H1 (cell line): ENCODE results near the gene MRPL50. TPM values are rescaled to one million over a fixed set of nuclear protein-coding genes. Genes with fewer than 3 reads are reported as not detected.

ENCODE experiments used
- CTCF ChIA-PET: fragments of 300-600 bp; sonication (Branson Sonifier 250); formaldehyde crosslinking; loops from one replicate; lab custom pipeline; 2021; ENCODE audit not compliant: partially characterized antibody; lab: Charles Lee
- POLR2A ChIA-PET: fragments of 300-600 bp; sonication (Branson Sonifier 250); formaldehyde crosslinking; loops from one replicate; lab custom pipeline; 2021; ENCODE audit warnings: inconsistent platforms; ENCODE audit not compliant: partially characterized antibody; lab: Charles Lee
- DNase-seq, 2 experiments: peaks; one replicate each; pipeline versions ENCODE4 v3.0.0 to v3.0.0-alpha.2; 2010 to 2022; ENCODE audit warnings: low spot score in 2 of 2, low read depth in 1 of 2, mixed read lengths in 1 of 2
- FAIRE-seq: peaks from 2 replicates; lab custom pipeline; 2011; peaks lifted over from hg19 to GRCh38; lab: Jason Lieb, UNC
- H2AFZ ChIP-seq: 2 replicates; pipeline ENCODE4 v1.8.1; 2012; ENCODE audit warnings: low read length, inconsistent platforms
- H2AK5ac ChIP-seq: 2 replicates; pipeline ENCODE4 v1.6.1; 2013; ENCODE audit warnings: low read depth, low read length
- H2BK120ac ChIP-seq: replicated peaks from 2 replicates; pipeline ENCODE3; 2013; ENCODE audit warnings: low read depth, low read length, inconsistent platforms
- H2BK12ac ChIP-seq: 2 replicates; pipeline ENCODE4 v1.6.1; 2013; ENCODE audit warnings: low read depth, low read length
- H2BK15ac ChIP-seq: 2 replicates; pipeline ENCODE4 v1.6.1; 2013; ENCODE audit warnings: low read length
- H2BK20ac ChIP-seq: 2 replicates; pipeline ENCODE4 v1.6.1; 2013; ENCODE audit warnings: low read length
- H2BK5ac ChIP-seq: 2 replicates; pipeline ENCODE4 v1.6.1; 2013; ENCODE audit warnings: low read depth, low read length
- H3K14ac ChIP-seq: 2 replicates; pipeline ENCODE4 v1.6.1; 2013; ENCODE audit warnings: inconsistent platforms; ENCODE audit not compliant: insufficient read length
- H3K18ac ChIP-seq: 2 replicates; pipeline ENCODE4 v1.6.1; 2013; ENCODE audit warnings: low read length; ENCODE audit errors: extremely low read depth
- H3K23ac ChIP-seq: 2 replicates; pipeline ENCODE4 v1.6.1; 2013; ENCODE audit warnings: inconsistent platforms; ENCODE audit not compliant: insufficient read length
- H3K23me2 ChIP-seq: 2 replicates; pipeline ENCODE4 v1.6.1; 2013; ENCODE audit warnings: low read depth, low read length
- H3K27ac ChIP-seq: 2 replicates; pipeline ENCODE4 v1.6.1; 2011; ENCODE audit warnings: low read depth, low read length, inconsistent platforms
- H3K27me3 ChIP-seq, 4 experiments: replicated peaks in 1 of 4; 1 replicate in 1 of 4; 2 replicates in 3 of 4; pipeline versions ENCODE4 v1.6.1 to v1.8.1; 2011 to 2013; ENCODE audit warnings: low read length in 3 of 4, mild to moderate bottlenecking in 3 of 4, inconsistent platforms in 2 of 4, mixed read lengths in 2 of 4, moderate library complexity in 1 of 4; ENCODE audit not compliant: control insufficient read depth in 3 of 4, insufficient read depth in 3 of 4; ENCODE audit errors: extremely low read depth in 1 of 4
- H3K36me3 ChIP-seq, 4 experiments: 2 replicates each; pipeline versions ENCODE4 v1.6.1 to v1.8.1; 2011 to 2013; ENCODE audit warnings: mild to moderate bottlenecking in 4 of 4, low read length in 3 of 4, moderate library complexity in 2 of 4, control low read depth in 1 of 4, inconsistent platforms in 1 of 4; ENCODE audit not compliant: insufficient read depth in 4 of 4, control insufficient read depth in 2 of 4
- H3K4ac ChIP-seq: replicated peaks from 2 replicates; pipeline ENCODE3; 2013; ENCODE audit warnings: low read length, low read depth, mixed read lengths, inconsistent platforms; ENCODE audit not compliant: insufficient read length
- H3K4me1 ChIP-seq, 4 experiments: replicated peaks in 1 of 4; 1 replicate in 1 of 4; 2 replicates in 3 of 4; pipeline versions ENCODE4 v1.6.1 to v1.8.1; 2011 to 2013; ENCODE audit warnings: low read length in 3 of 4, inconsistent platforms in 2 of 4, mixed read lengths in 1 of 4; ENCODE audit not compliant: insufficient read depth in 4 of 4, control insufficient read depth in 3 of 4
- H3K4me2 ChIP-seq, 2 experiments: 2 replicates each; pipeline versions ENCODE4 v1.6.1 to v1.8.1; 2011 to 2013; ENCODE audit warnings: low read depth in 2 of 2, low read length in 2 of 2, control low read depth in 1 of 2, inconsistent platforms in 1 of 2, mild to moderate bottlenecking in 1 of 2; ENCODE audit not compliant: insufficient read depth in 1 of 2
- H3K4me3 ChIP-seq, 4 experiments: fragments of 200-600, 300-600 bp in 1 of 4; sonication (generic), shearing (Covaris generic), sonication (Bioruptor Twin) in 1 of 4; 2 replicates each; pipeline versions ENCODE4 v1.5.1 to v1.8.1; 2011 to 2016; ENCODE audit warnings: low read length in 4 of 4, low read depth in 3 of 4, control low read depth in 2 of 4, inconsistent platforms in 2 of 4, mild to moderate bottlenecking in 2 of 4, mixed read lengths in 1 of 4, moderate library complexity in 1 of 4; ENCODE audit not compliant: insufficient read depth in 2 of 4; ENCODE audit errors: extremely low read depth in 1 of 4
- H3K56ac ChIP-seq: replicated peaks from 2 replicates; pipeline ENCODE3; 2013; ENCODE audit warnings: low read depth, mild to moderate bottlenecking, mixed read lengths, low read length, inconsistent platforms; ENCODE audit not compliant: insufficient read length
- H3K79me1 ChIP-seq: 2 replicates; pipeline ENCODE4 v1.6.1; 2013; ENCODE audit warnings: low read depth, low read length, control low read depth
- H3K79me2 ChIP-seq, 2 experiments: 2 replicates each; pipeline versions ENCODE4 v1.6.1 to v1.8.1; 2012 to 2013; ENCODE audit warnings: low read length in 2 of 2, mild to moderate bottlenecking in 2 of 2, inconsistent platforms in 1 of 2; ENCODE audit not compliant: insufficient read depth in 2 of 2, control insufficient read depth in 1 of 2
- H3K9ac ChIP-seq, 4 experiments: replicated peaks in 1 of 4; 1 replicate in 1 of 4; 2 replicates in 3 of 4; pipeline versions ENCODE4 v1.6.1 to v1.8.1; 2011 to 2013; ENCODE audit warnings: low read depth in 3 of 4, low read length in 3 of 4, control low read depth in 2 of 4, mild to moderate bottlenecking in 2 of 4, moderate library complexity in 2 of 4, inconsistent platforms in 1 of 4; ENCODE audit errors: extremely low read depth in 1 of 4
- H3K9me3 ChIP-seq, 2 experiments: 2 replicates each; pipeline versions ENCODE4 v1.6.1 to v1.8.1; 2012 to 2013; ENCODE audit warnings: mild to moderate bottlenecking in 2 of 2, moderate library complexity in 2 of 2, control low read depth in 1 of 2, inconsistent platforms in 1 of 2, low read depth in 1 of 2, low read length in 1 of 2, mixed read lengths in 1 of 2; ENCODE audit not compliant: insufficient read depth in 2 of 2
- H4K20me1 ChIP-seq, 2 experiments: replicated peaks in 1 of 2; 2 replicates each; pipeline versions ENCODE3 to v1.8.1; 2011 to 2013; ENCODE audit warnings: inconsistent platforms in 2 of 2, low read length in 2 of 2, mild to moderate bottlenecking in 1 of 2; ENCODE audit not compliant: insufficient read depth in 2 of 2, control insufficient read depth in 1 of 2
- H4K5ac ChIP-seq: 2 replicates; pipeline ENCODE4 v1.6.1; 2013; ENCODE audit warnings: low read length, low read depth, mixed read lengths, inconsistent platforms; ENCODE audit not compliant: insufficient read length
- H4K8ac ChIP-seq: 2 replicates; pipeline ENCODE4 v1.8.0; 2013; ENCODE audit warnings: mild to moderate bottlenecking, moderate library complexity, low read length, inconsistent platforms; ENCODE audit not compliant: insufficient read depth; ENCODE audit errors: extremely low read depth
- H4K91ac ChIP-seq: replicated peaks from 2 replicates; pipeline ENCODE3; 2013; ENCODE audit warnings: low read length, mixed read lengths, inconsistent platforms; ENCODE audit not compliant: insufficient read length
- ATF3 ChIP-seq: IDR thresholded peaks from 2 replicates; pipeline ENCODE4 v1.6.1; 2011; ENCODE audit warnings: low read depth, mild to moderate bottlenecking, low read length; ENCODE audit not compliant: insufficient read depth
- CEBPB ChIP-seq: IDR thresholded peaks from 2 replicates; pipeline ENCODE4 v1.6.1; 2012; ENCODE audit warnings: low read depth, low read length
- CHD2 ChIP-seq: IDR thresholded peaks from 2 replicates; pipeline ENCODE4 v1.6.1; 2012; ENCODE audit warnings: low read length, improper control_type of control experiment
- CREB1 ChIP-seq: IDR thresholded peaks from 2 replicates; pipeline ENCODE4 v1.6.1; 2012; ENCODE audit warnings: inconsistent platforms
- KDM1A ChIP-seq: fragments of 200-600, 300-600 bp; sonication (generic); IDR thresholded peaks from 2 replicates; pipeline ENCODE4 v1.7.1; 2016; ENCODE audit warnings: mild to moderate bottlenecking, low read length, borderline replicate concordance
- KDM4A ChIP-seq: IDR thresholded peaks from one replicate; pipeline ENCODE4 v1.7.1; 2012; ENCODE audit warnings: low read depth, mild to moderate bottlenecking, moderate library complexity, low read length, inconsistent platforms; ENCODE audit not compliant: severe bottlenecking
- PHF8 ChIP-seq: fragments of 200-600 bp; sonication (generic); conservative IDR thresholded peaks from 2 replicates; pipeline ENCODE4 v1.7.1; 2012; ENCODE audit warnings: low read depth, mild to moderate bottlenecking, inconsistent platforms, low read length, moderate library complexity
- POLR2AphosphoS5 ChIP-seq: IDR thresholded peaks from 2 replicates; pipeline ENCODE4 v1.6.1; 2011; ENCODE audit warnings: low read depth, low read length
- SP2 ChIP-seq: IDR thresholded peaks from 2 replicates; pipeline ENCODE4 v1.6.1; 2012; ENCODE audit warnings: mild to moderate bottlenecking, low read length, inconsistent platforms
- SRF ChIP-seq: IDR thresholded peaks from 2 replicates; pipeline ENCODE4 v1.6.1; 2011; ENCODE audit warnings: mild to moderate bottlenecking, low read depth, low read length, moderate library complexity
- SUZ12 ChIP-seq: fragments of 200-600 bp; sonication (generic); IDR thresholded peaks from 2 replicates; pipeline ENCODE4 v1.6.1; 2012; ENCODE audit warnings: mild to moderate bottlenecking, inconsistent platforms, low read length, moderate library complexity, mixed read lengths
- YY1 ChIP-seq: IDR thresholded peaks from 2 replicates; pipeline ENCODE4 v1.6.1; 2011; ENCODE audit warnings: low read depth, mild to moderate bottlenecking, low read length
- WGBS, 2 experiments: shearing (Covaris generic) in 1 of 2; methylation state at CpG; one replicate each; pipeline versions ENCODE4 v1.1.6 to v1.1.7; 2013 to 2015; ENCODE audit warnings: low lambda C conversion rate in 2 of 2, mixed read lengths in 2 of 2, inconsistent platforms in 1 of 2, low coverage in 1 of 2, missing lambda C conversion rate in 1 of 2; ENCODE audit not compliant: insufficient replicate concordance in 2 of 2, insufficient coverage in 1 of 2, insufficient read length in 1 of 2; ENCODE audit errors: extremely low coverage in 1 of 2, missing lambda C conversion rate in 1 of 2; 5-methylcytosine and 5-hydroxymethylcytosine counted together
- polyA plus RNA-seq, 7 experiments: library from polyadenylated mRNA; depleted of rRNA in 3 of 7; stranded (reverse) in 5 of 7; unstranded in 2 of 7; fragments of >200 nt in 5 of 7; fragments of 200-250 nt in 2 of 7; gene quantifications; 1 replicate in 5 of 7; 2 replicates in 1 of 7; 4 replicates in 1 of 7; pipeline versions ENCODE4 v1.2.1 to v1.2.3, GENCODE V29; 2011 to 2013; ENCODE audit warnings: missing spikeins in 2 of 7, mixed read lengths in 2 of 7
- total RNA-seq: library from RNA; stranded (reverse); fragmentation: NEBNext Ultra II Directional; extraction: Animal tissue kit (Norgen Biotek cat#: 25700); gene quantifications from 2 replicates; pipeline ENCODE4 v1.2.1, GENCODE V29; 2021

The MRPL50 gene
- total and polyA plus RNA-seq, 2 of the 8 experiments (the other 6 are each of a cell fraction or from before 2014, with no cell fraction given) = 17.8 to 25.1 TPM

DNA sequence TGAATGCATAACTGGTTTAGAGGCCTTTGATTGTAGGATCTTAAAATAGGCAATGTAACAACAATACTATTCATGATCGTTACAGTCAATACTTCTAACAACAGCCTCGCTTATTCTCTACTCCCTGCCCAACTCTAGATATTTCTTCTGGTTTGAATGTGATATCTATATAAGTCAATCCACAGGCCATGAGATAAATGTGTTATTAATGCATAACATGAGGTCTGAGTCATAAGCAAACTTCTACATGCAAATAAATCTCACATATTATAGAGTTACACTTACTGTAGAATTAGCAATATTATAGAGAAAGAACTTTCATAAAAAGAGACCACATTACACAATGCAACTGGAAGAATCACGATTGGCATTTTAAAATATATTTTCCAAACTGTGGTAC is 40.1 kb upstream of the MRPL50 start:
- no peak overlapping the region for H3K9ac ChIP-seq
- no peaks in the 10 kb centered on the region for H3K27me3 ChIP-seq
- H3K9me3 ChIP-seq = no peaks in the 10 kb centered on the region
- no peak overlapping the region for H3K23ac ChIP-seq
- H2AK5ac ChIP-seq = no peak overlapping the region
- DNase-seq = no peak
- no peak overlapping the region for H2AFZ ChIP-seq
- H4K8ac ChIP-seq = no peak overlapping the region
- FAIRE-seq = no peak
- no peak overlapping the region for H2BK5ac ChIP-seq
- H2BK20ac ChIP-seq = no peak overlapping the region
- H3K4me2 ChIP-seq = no peak overlapping the region
- no peak overlapping the region for H3K18ac ChIP-seq
- WGBS, 2 experiments = 86% methylated on average over 3 of the region's 3 CpGs; no CpG with 5 or more reads in 1 of the 2 experiments
- H3K36me3 ChIP-seq = no peaks in the 10 kb centered on the region
- H3K56ac ChIP-seq = no peak overlapping the region
- H4K20me1 ChIP-seq = no peaks in the 10 kb centered on the region
- H3K23me2 ChIP-seq = no peaks in the 10 kb centered on the region; the same call in 1 of the 2 replicates
- H2BK12ac ChIP-seq = no peak overlapping the region
- H3K79me2 ChIP-seq = no peaks in the 10 kb centered on the region
- H3K4ac ChIP-seq = no peak overlapping the region
- no peak overlapping the region for H3K27ac ChIP-seq
- TF ChIP-seq SRF (no peak), SP2 (no peak), YY1 (no peak), KDM4A (no peak), POLR2AphosphoS5 (no peak), PHF8 (no peak), KDM1A (no peak), CEBPB (no peak), CREB1 (no peak), SUZ12 (no peak), ATF3 (no peak), CHD2 (no peak)
- no peak overlapping the region for H2BK120ac ChIP-seq
- H3K4me1 ChIP-seq = no peaks in the 10 kb centered on the region
- ChIA-PET POLR2A (no interaction called here), CTCF (interaction anchor here (1.3 to 2.6 kb wide), 2 partner anchors 10 kb away, joined by 7 to 16 read pairs; no protein-coding TSS in a partner anchor)
- H4K5ac ChIP-seq = no peak overlapping the region
- H3K14ac ChIP-seq = no peak overlapping the region
- no peak overlapping the region for H4K91ac ChIP-seq
- H3K79me1 ChIP-seq = no peaks in the 10 kb centered on the region
- no peak overlapping the region for H2BK15ac ChIP-seq
- H3K4me3 ChIP-seq = no peak overlapping the region
